ENCODE measurements around the gene ZNF497.
"Not testable (repeated sequence)": the region's sequence is repeated elsewhere in the genome, so short reads cannot be mapped to it uniquely, and the experiment has no call there.

Gene ZNF497

GRCh38 chr19:58380662-58381459 is 18.3 kb upstream of the ZNF497 start, which contains the start of gene ZNF837:
TSS of gene ZNF837 (minus strand) at chr19:58381030. CDS start at chr19:58369332, 11,698 bp downstream.
- WGBS (ENCODE audit: insufficient coverage, insufficient read length): no CpG with 5 or more reads among the region's 83 CpGs
- Histone ChIP-seq H3K4me1 (ENCODE audit: control insufficient read depth, insufficient read depth, low read length) (peaks cover 8% of the 10 kb centered on the region), H3K9me3 (ENCODE audit: control insufficient read depth, insufficient read depth, low read length) (no peaks in the 10 kb centered on the region), H3K4me3 (ENCODE audit: low read length) (peak within 1 kb of the TSS; percentile 56; the same call in 1 of the 2 replicates), H3K27ac (ENCODE audit: low read length) (no peak within 1 kb of the TSS), H3K27me3 (ENCODE audit: control insufficient read depth, insufficient read depth, low read length) (no peaks in the 10 kb centered on the region), H3K36me3 (ENCODE audit: control insufficient read depth, insufficient read depth, low read length) (no peaks in the 10 kb centered on the region)
- peak; percentile 100 for DNase-seq (ENCODE audit: low read depth, low spot score)

GRCh38 chr19:58380037-58380661 is 17.6 kb upstream of the ZNF497 start:
- no peaks in the 10 kb centered on the region for H3K36me3 ChIP-seq (ENCODE audit: control insufficient read depth, insufficient read depth, low read length)
- DNase-seq (ENCODE audit: low read depth, low spot score): no peak
- no CpG with 5 or more reads among the region's 24 CpGs for WGBS (ENCODE audit: insufficient coverage, insufficient read length)
- peaks cover 2% of the 10 kb centered on the region; the same call in 1 of the 2 replicates for H3K4me1 ChIP-seq (ENCODE audit: control insufficient read depth, insufficient read depth, low read length)
- peak overlapping the region; percentile 56; the same call in 1 of the 2 replicates for H3K4me3 ChIP-seq (ENCODE audit: low read length)
- H3K9me3 ChIP-seq (ENCODE audit: control insufficient read depth, insufficient read depth, low read length): no peaks in the 10 kb centered on the region
- no peaks in the 10 kb centered on the region for H3K27me3 ChIP-seq (ENCODE audit: control insufficient read depth, insufficient read depth, low read length)
- no peak overlapping the region for H3K27ac ChIP-seq (ENCODE audit: low read length)

GRCh38 chr19:58379246-58379645 is 16.7 kb upstream of the ZNF497 start:
- Histone ChIP-seq H3K27ac (ENCODE audit: low read length) (no peak overlapping the region), H3K4me1 (ENCODE audit: control insufficient read depth, insufficient read depth, low read length) (peaks cover 2% of the 10 kb centered on the region; the same call in 1 of the 2 replicates), H3K36me3 (ENCODE audit: control insufficient read depth, insufficient read depth, low read length) (no peaks in the 10 kb centered on the region), H3K4me3 (ENCODE audit: low read length) (no peak overlapping the region), H3K27me3 (ENCODE audit: control insufficient read depth, insufficient read depth, low read length) (no peaks in the 10 kb centered on the region), H3K9me3 (ENCODE audit: control insufficient read depth, insufficient read depth, low read length) (no peaks in the 10 kb centered on the region)
- no CpG with 5 or more reads among the region's 6 CpGs for WGBS (ENCODE audit: insufficient coverage, insufficient read length)
- no peak for DNase-seq (ENCODE audit: low read depth, low spot score)

- H3K4me1 ChIP-seq (ENCODE audit: control insufficient read depth, insufficient read depth, low read length); H3K27ac ChIP-seq (ENCODE audit: low read length); H3K36me3 ChIP-seq (ENCODE audit: control insufficient read depth, insufficient read depth, low read length); H3K27me3 ChIP-seq (ENCODE audit: control insufficient read depth, insufficient read depth, low read length); DNase-seq (ENCODE audit: low read depth, low spot score); H3K9me3 ChIP-seq (ENCODE audit: control insufficient read depth, insufficient read depth, low read length); H3K4me3 ChIP-seq (ENCODE audit: low read length): not testable (repeated sequence)
- WGBS (ENCODE audit: insufficient coverage, insufficient read length): no CpG with 5 or more reads among the region's 7 CpGs
Observed at GRCh38 chr19:58376724-58377123, 14.2 kb upstream of the ZNF497 start.

- no peaks in the 10 kb centered on the region for H3K27me3 ChIP-seq (ENCODE audit: control insufficient read depth, insufficient read depth, low read length)
- H3K36me3 ChIP-seq (ENCODE audit: control insufficient read depth, insufficient read depth, low read length): no peaks in the 10 kb centered on the region
- no peaks in the 10 kb centered on the region for H3K4me1 ChIP-seq (ENCODE audit: control insufficient read depth, insufficient read depth, low read length)
- no peaks in the 10 kb centered on the region for H3K9me3 ChIP-seq (ENCODE audit: control insufficient read depth, insufficient read depth, low read length)
- DNase-seq (ENCODE audit: low read depth, low spot score): no peak
- WGBS (ENCODE audit: insufficient coverage, insufficient read length): no CpG with 5 or more reads among the region's 4 CpGs
- no peak overlapping the region for H3K4me3 ChIP-seq (ENCODE audit: low read length)
- H3K27ac ChIP-seq (ENCODE audit: low read length): no peak overlapping the region
Observed at GRCh38 chr19:58374200-58374599, 11.6 kb upstream of the ZNF497 start.

- no CpG with 5 or more reads among the region's 15 CpGs for WGBS (ENCODE audit: insufficient coverage, insufficient read length)
- H3K4me1 ChIP-seq (ENCODE audit: control insufficient read depth, insufficient read depth, low read length): no peaks in the 10 kb centered on the region
- no peaks in the 10 kb centered on the region for H3K9me3 ChIP-seq (ENCODE audit: control insufficient read depth, insufficient read depth, low read length)
- H3K27ac ChIP-seq (ENCODE audit: low read length): no peak overlapping the region
- H3K27me3 ChIP-seq (ENCODE audit: control insufficient read depth, insufficient read depth, low read length): no peaks in the 10 kb centered on the region
- no peaks in the 10 kb centered on the region; the same call in 1 of the 2 replicates for H3K36me3 ChIP-seq (ENCODE audit: control insufficient read depth, insufficient read depth, low read length)
- DNase-seq (ENCODE audit: low read depth, low spot score): no peak
- H3K4me3 ChIP-seq (ENCODE audit: low read length): no peak overlapping the region
Observed at GRCh38 chr19:58372311-58373133, 10.0 kb upstream of the ZNF497 start.

- WGBS (ENCODE audit: insufficient coverage, insufficient read length): no CpG with 5 or more reads among the region's 68 CpGs
- Histone ChIP-seq H3K27me3 (ENCODE audit: control insufficient read depth, insufficient read depth, low read length) (no peaks in the 10 kb centered on the region), H3K27ac (ENCODE audit: low read length) (no peak overlapping the region), H3K4me3 (ENCODE audit: low read length) (no peak overlapping the region; the same call in 1 of the 2 replicates), H3K9me3 (ENCODE audit: control insufficient read depth, insufficient read depth, low read length) (no peaks in the 10 kb centered on the region), H3K4me1 (ENCODE audit: control insufficient read depth, insufficient read depth, low read length) (no peaks in the 10 kb centered on the region), H3K36me3 (ENCODE audit: control insufficient read depth, insufficient read depth, low read length) (no peaks in the 10 kb centered on the region; the same call in 1 of the 2 replicates)
- DNase-seq (ENCODE audit: low read depth, low spot score): no peak
Observed at GRCh38 chr19:58368561-58369360, 6.2 kb upstream of the ZNF497 start.

- WGBS (ENCODE audit: insufficient coverage, insufficient read length): no CpG with 5 or more reads among the region's 106 CpGs
- no peak overlapping the region; the same call in 1 of the 2 replicates for H3K4me3 ChIP-seq (ENCODE audit: low read length)
- H3K27ac ChIP-seq (ENCODE audit: low read length): no peak overlapping the region
- no peaks in the 10 kb centered on the region for H3K9me3 ChIP-seq (ENCODE audit: control insufficient read depth, insufficient read depth, low read length)
- H3K27me3 ChIP-seq (ENCODE audit: control insufficient read depth, insufficient read depth, low read length): no peaks in the 10 kb centered on the region
- H3K36me3 ChIP-seq (ENCODE audit: control insufficient read depth, insufficient read depth, low read length): no peaks in the 10 kb centered on the region; the same call in 1 of the 2 replicates
- DNase-seq (ENCODE audit: low read depth, low spot score): no peak
- H3K4me1 ChIP-seq (ENCODE audit: control insufficient read depth, insufficient read depth, low read length): no peaks in the 10 kb centered on the region
Observed at GRCh38 chr19:58367698-58368454, 5.3 kb upstream of the ZNF497 start.

All from iPS DF 6.9 (cell line).